Endothelial cell (in vitro differentiated cells): ENCODE measurements around the gene REELD1. TPM values are rescaled to one million over a fixed set of nuclear protein-coding genes. Genes with fewer than 3 reads are reported as not detected.

Experiments used
- DNase-seq: peaks from one replicate; pipeline ENCODE4 v3.0.0; 2021; ENCODE audit warnings: low spot score
- H3K27ac Mint-ChIP-seq: one replicate; pipeline ENCODE4 v1.8.0; 2021; ENCODE audit warnings: mixed read lengths, inconsistent platforms; ENCODE audit not compliant: unreplicated experiment
- H3K27me3 Mint-ChIP-seq: one replicate; pipeline ENCODE4 v1.8.0; 2021; ENCODE audit warnings: mild to moderate bottlenecking, moderate library complexity, mixed read lengths, inconsistent platforms; ENCODE audit not compliant: unreplicated experiment
- H3K36me3 Mint-ChIP-seq: one replicate; pipeline ENCODE4 v1.8.0; 2021; ENCODE audit warnings: mild to moderate bottlenecking, low read depth, mixed read lengths, inconsistent platforms; ENCODE audit not compliant: unreplicated experiment
- H3K4me1 Mint-ChIP-seq: one replicate; pipeline ENCODE4 v1.8.0; 2021; ENCODE audit warnings: mild to moderate bottlenecking, mixed read lengths, inconsistent platforms; ENCODE audit not compliant: unreplicated experiment
- H3K4me3 Mint-ChIP-seq: one replicate; pipeline ENCODE4 v1.8.0; 2021; ENCODE audit warnings: mild to moderate bottlenecking, mixed read lengths, inconsistent platforms; ENCODE audit not compliant: unreplicated experiment
- H3K9me3 Mint-ChIP-seq: one replicate; pipeline ENCODE4 v1.8.0; 2021; ENCODE audit warnings: mixed read lengths, inconsistent platforms; ENCODE audit not compliant: unreplicated experiment
- CTCF ChIP-seq: fragments of 200-600 bp; sonication (generic); IDR thresholded peaks from one replicate; pipeline ENCODE4 v1.5.0; 2021; ENCODE audit warnings: antibody characterized with exemption; ENCODE audit not compliant: unreplicated experiment
- total RNA-seq: library from RNA; stranded (reverse); fragmentation: NEBNext Ultra II Directional; extraction: Animal tissue kit (Norgen Biotek cat#: 25700); gene quantifications from one replicate; pipeline ENCODE4 v1.2.1, GENCODE V29; 2021; ENCODE audit not compliant: unreplicated experiment

The REELD1 gene
- total RNA-seq, 1 donor from 2014 or later, result 0.26 TPM

DNA sequence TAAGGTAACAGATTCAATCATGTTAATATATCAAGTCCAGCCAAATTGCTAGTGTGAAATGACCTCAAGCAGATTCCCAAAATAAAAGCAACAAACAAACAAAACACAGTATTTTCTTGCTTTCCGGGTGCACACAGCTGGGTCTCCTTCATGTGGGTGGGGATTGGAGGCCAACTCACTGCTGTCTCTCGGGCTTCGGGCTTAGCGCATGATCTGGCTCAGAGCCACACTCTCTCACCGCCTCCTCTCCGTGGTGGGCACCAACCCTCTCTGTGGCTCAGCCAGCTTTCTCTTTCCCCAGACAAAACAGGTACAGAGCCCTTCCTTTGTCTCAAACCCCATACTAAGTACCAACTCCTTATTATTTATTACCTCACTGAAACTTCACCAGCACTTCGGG, 2.9 kb upstream of the REELD1 start:
- H3K4me3 Mint-ChIP-seq, result no peak overlapping the region
- no peak for DNase-seq
- H3K27ac Mint-ChIP-seq, result no peak overlapping the region
- no peaks in the 10 kb centered on the region for H3K9me3 Mint-ChIP-seq
- H3K36me3 Mint-ChIP-seq, result no peaks in the 10 kb centered on the region
- H3K4me1 Mint-ChIP-seq, result peaks cover 10% of the 10 kb centered on the region
- H3K27me3 Mint-ChIP-seq, result no peaks in the 10 kb centered on the region
- TF ChIP-seq CTCF, result no peak

DNA sequence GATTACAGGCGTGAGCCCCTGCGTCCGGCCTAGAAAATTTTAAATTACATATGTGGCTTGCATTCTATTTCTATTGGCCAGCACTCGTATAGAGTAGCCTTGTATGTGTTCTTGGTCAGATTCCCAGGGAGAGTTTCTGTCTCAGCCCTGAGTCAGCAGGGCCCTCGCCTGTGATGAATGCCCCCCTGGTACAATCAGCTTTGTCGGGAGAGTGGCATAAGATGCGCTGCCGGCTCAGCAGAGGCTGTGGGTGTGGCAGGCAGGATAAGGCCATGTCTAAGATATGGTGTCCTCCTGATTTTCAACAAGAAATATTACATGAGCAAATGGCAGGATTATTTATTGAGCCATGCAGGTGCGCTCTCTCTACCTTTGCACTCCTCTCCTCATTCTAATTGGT, 1.6 kb upstream of the REELD1 start:
- Mint-ChIP-seq H3K36me3 (no peaks in the 10 kb centered on the region), H3K27me3 (no peaks in the 10 kb centered on the region), H3K4me1 (peaks cover 10% of the 10 kb centered on the region), H3K9me3 (no peaks in the 10 kb centered on the region), H3K27ac (no peak overlapping the region), H3K4me3 (no peak overlapping the region)
- DNase-seq, result no peak
- TF ChIP-seq CTCF, result no peak

DNA sequence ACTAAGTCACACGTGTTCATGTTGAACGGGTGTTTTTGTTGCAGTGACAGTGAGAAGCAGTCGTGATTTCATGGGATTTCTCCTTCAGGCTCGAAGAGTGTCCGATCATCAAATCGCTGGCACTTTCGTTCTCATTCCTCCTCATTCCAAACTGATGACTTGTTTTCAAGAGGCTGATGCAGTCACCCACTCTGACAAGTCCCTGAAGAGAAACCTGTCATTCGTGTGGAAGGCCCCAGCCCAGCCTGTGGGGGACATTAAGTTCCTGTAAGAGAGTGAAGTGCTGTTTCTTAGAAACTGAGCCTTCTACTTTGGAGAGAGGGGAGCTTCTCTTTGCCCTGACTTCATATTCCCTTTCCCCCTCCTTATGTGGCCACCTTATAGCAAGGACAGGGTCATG, 8.0 kb downstream of the REELD1 start:
- no peak for DNase-seq
- Mint-ChIP-seq H3K9me3 (no peaks in the 10 kb centered on the region), H3K4me1 (peaks cover 9% of the 10 kb centered on the region), H3K4me3 (no peak overlapping the region), H3K27ac (no peak overlapping the region), H3K27me3 (peaks cover 4% of the 10 kb centered on the region), H3K36me3 (no peaks in the 10 kb centered on the region)
- no peak for TF ChIP-seq CTCF

DNA sequence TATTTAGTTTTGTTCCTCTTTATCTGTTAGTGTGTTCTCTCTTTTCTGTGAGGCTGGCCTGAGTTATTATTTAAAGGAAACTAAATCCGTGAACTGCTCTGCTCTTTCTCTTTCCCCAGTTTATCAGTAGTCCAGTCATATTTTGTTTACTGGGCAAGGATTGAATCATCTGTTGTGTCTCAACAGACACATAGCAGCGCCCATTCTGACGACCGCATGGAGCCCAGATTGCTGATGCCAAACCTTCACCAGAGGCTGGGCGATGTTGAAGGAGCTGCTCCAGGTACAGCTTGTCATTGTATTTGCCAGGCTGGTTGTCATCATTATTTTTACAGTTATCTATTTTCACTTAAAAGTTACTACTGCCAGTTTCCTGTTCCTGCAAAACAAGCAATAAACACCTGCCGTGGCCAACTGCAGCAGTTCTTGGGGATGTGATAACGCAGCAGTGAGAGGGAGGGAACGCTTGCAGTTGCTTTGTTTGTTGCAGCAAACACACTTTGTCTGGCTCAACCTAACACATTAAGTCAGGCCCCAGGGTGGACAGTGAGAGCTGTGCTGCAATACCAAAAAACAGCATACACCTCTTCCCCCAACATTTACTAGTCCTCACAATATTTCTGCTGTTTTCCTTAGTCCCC, 10.1 kb downstream of the REELD1 start:
- Mint-ChIP-seq H3K4me3 (no peak overlapping the region), H3K36me3 (no peaks in the 10 kb centered on the region), H3K9me3 (no peaks in the 10 kb centered on the region), H3K4me1 (peaks cover 9% of the 10 kb centered on the region), H3K27ac (no peak overlapping the region), H3K27me3 (peaks cover 4% of the 10 kb centered on the region)
- no peak for TF ChIP-seq CTCF
- DNase-seq, result no peak

GRCh38 chr4:146229406-146229805, 15.1 kb downstream of the REELD1 start:
- no peaks in the 10 kb centered on the region for H3K36me3 Mint-ChIP-seq
- H3K27ac Mint-ChIP-seq, result no peak overlapping the region
- DNase-seq, result no peak
- H3K27me3 Mint-ChIP-seq, result peaks cover 4% of the 10 kb centered on the region
- H3K9me3 Mint-ChIP-seq, result no peaks in the 10 kb centered on the region
- peaks cover 7% of the 10 kb centered on the region for H3K4me1 Mint-ChIP-seq
- no peak overlapping the region for H3K4me3 Mint-ChIP-seq
- TF ChIP-seq CTCF, result no peak
